Loucy (cell line): ENCODE results near the gene MSANTD1.

Experiments used
- CTCF ChIP-seq: fragments of 200-600 bp; sonication (generic); conservative IDR thresholded peaks from 2 replicates; pipeline ENCODE4 v1.5.1; 2014; ENCODE audit warnings: mild to moderate bottlenecking, antibody characterized with exemption, low read length
- EZH2phosphoT487 ChIP-seq: fragments of 200-600 bp; IDR thresholded peaks from 2 replicates; pipeline ENCODE4 v1.6.1; 2018; ENCODE audit warnings: antibody characterized with exemption, mild to moderate bottlenecking, moderate library complexity, borderline replicate concordance

DNA sequence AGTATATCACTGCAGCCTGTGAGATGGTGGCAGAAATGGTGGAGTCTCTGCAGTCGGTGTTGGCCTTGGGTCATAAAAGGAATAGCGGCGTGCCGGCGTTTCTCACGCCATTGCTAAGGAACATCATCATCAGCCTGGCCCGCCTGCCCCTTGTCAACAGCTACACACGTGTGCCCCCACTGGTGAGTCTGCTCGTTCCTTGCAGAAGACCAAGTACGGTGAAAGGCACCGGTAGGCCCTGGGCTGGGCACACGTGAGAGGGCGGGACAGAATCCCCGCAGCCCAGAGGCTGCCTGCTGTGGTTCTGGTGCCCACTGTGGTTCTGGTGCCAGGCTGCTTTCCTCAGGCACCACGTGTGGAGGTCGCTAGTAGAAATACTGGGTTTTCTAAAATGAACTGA, 31.2 kb upstream of the MSANTD1 start:
- TF ChIP-seq CTCF (no peak), EZH2phosphoT487 (no peak)
